ENCODE measurements around the gene GJB3. TPM values are rescaled to one million over a fixed set of nuclear protein-coding genes. Genes with fewer than 3 reads are reported as not detected.

Gene GJB3
- total RNA-seq, 6 experiments from 2014 or later: 0.12 to 1.3 (median 0.23) TPM

DNA sequence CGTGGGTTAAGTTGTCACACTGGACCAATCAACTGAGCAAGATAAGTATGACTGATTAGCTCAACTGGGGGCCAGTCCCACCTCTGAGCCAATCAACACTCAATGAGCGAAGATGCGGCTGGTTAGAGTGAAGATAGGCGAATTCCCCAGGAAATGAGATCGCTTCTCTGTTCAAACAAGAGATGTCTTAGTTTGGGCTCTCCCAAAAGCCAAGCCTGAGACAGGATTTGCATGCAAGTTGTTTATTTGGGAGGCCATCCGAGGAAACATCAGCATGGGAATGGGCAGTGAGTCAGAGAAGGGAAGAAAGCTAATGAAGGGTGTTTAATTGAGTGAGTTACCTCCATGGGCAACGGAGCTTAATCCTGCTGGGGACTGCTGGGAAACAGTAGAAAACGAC, 31.0 kb upstream of the GJB3 start:
- Histone ChIP-seq H3K4me1 (no peaks in the 10 kb centered on the region), H3K9me3 (no peaks in the 10 kb centered on the region), H3K27me3 (no peaks in the 10 kb centered on the region), H3K4me3 (no peak overlapping the region), H3K36me3 (no peaks in the 10 kb centered on the region), H3K27ac (no peak overlapping the region)
- DNase-seq: no peak
- WGBS (ENCODE audit: insufficient coverage, low coverage, low lambda C conversion rate, missing lambda C conversion rate): 31% methylated on average over 5 of the region's 8 CpGs
- ATAC-seq: no peak
- intact Hi-C loops (cut with DNase I): no loop called here
- TF ChIP-seq, protein P1, sequence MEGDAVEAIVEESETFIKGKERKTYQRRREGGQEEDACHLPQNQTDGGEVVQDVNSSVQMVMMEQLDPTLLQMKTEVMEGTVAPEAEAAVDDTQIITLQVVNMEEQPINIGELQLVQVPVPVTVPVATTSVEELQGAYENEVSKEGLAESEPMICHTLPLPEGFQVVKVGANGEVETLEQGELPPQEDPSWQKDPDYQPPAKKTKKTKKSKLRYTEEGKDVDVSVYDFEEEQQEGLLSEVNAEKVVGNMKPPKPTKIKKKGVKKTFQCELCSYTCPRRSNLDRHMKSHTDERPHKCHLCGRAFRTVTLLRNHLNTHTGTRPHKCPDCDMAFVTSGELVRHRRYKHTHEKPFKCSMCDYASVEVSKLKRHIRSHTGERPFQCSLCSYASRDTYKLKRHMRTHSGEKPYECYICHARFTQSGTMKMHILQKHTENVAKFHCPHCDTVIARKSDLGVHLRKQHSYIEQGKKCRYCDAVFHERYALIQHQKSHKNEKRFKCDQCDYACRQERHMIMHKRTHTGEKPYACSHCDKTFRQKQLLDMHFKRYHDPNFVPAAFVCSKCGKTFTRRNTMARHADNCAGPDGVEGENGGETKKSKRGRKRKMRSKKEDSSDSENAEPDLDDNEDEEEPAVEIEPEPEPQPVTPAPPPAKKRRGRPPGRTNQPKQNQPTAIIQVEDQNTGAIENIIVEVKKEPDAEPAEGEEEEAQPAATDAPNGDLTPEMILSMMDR (IDR thresholded peaks at IDR 0.05): no peak
- TF ChIP-seq POLR2A (IDR thresholded peaks at IDR 0.05): no peak

DNA sequence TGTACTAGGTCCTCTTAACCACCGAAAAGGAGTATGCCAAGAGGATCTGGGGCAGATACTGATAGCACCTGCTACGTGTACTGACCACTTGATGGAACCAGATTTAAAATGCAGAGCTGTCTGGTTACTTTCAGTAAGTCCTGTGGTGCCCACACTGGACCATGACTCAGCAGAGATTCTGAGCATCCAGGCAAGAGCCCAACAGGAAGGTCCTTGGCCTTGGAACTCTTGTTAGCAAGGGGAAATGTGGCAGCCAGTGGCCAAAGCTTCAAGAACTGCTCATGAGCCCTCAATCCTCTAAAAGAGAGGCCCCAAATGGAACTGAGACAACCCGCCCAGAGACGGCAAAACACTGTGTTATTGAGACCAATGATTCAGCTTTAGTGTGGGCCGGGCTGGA, 30.4 kb upstream of the GJB3 start:
- no peak overlapping the region for H3K27ac ChIP-seq
- H3K27me3 ChIP-seq: no peaks in the 10 kb centered on the region
- DNase-seq: no peak
- 90% methylated on average over 3 of the region's 5 CpGs for WGBS (ENCODE audit: insufficient coverage, low coverage, low lambda C conversion rate, missing lambda C conversion rate)
- no peaks in the 10 kb centered on the region for H3K36me3 ChIP-seq
- intact Hi-C loops (cut with DNase I): no loop called here
- ATAC-seq: peak in 1 of 4 donors; percentile 50
- TF ChIP-seq, protein P1 (IDR thresholded peaks at IDR 0.05): no peak
- TF ChIP-seq POLR2A (IDR thresholded peaks at IDR 0.05): no peak
- no peaks in the 10 kb centered on the region for H3K9me3 ChIP-seq
- H3K4me1 ChIP-seq: no peaks in the 10 kb centered on the region
- H3K4me3 ChIP-seq: no peak overlapping the region

DNA sequence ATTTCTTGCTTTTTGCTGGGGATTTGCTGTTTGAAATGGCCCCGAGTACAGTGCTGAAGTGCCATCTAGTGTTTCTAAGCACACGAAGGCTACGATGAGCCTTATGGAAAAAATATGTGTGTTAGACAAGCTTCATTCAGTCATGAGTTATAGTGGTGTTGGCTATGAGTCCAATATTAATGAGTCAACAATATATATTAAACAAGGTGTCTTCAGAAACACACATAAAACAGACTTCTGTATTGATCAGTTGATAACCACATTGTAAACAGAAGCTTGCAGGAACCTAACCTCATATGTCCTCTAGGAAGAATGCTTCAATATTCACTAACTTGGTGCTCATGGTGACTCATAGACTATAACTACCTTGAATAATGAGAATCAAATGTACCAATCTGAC, 27.9 kb upstream of the GJB3 start:
- no peak for DNase-seq
- TF ChIP-seq, protein P1 (IDR thresholded peaks at IDR 0.05): no peak
- TF ChIP-seq POLR2A (IDR thresholded peaks at IDR 0.05): no peak
- no peaks in the 10 kb centered on the region for H3K36me3 ChIP-seq
- no peaks in the 10 kb centered on the region for H3K9me3 ChIP-seq
- no peak overlapping the region for H3K4me3 ChIP-seq
- no peak for ATAC-seq
- H3K27ac ChIP-seq: no peak overlapping the region
- whole genome bisulfite sequencing (ENCODE audit: insufficient coverage, low coverage, low lambda C conversion rate, missing lambda C conversion rate): 91% methylated on average over 3 of the region's 3 CpGs
- no peaks in the 10 kb centered on the region for H3K27me3 ChIP-seq
- H3K4me1 ChIP-seq: no peaks in the 10 kb centered on the region
- intact Hi-C loops (cut with DNase I): no loop called here

DNA sequence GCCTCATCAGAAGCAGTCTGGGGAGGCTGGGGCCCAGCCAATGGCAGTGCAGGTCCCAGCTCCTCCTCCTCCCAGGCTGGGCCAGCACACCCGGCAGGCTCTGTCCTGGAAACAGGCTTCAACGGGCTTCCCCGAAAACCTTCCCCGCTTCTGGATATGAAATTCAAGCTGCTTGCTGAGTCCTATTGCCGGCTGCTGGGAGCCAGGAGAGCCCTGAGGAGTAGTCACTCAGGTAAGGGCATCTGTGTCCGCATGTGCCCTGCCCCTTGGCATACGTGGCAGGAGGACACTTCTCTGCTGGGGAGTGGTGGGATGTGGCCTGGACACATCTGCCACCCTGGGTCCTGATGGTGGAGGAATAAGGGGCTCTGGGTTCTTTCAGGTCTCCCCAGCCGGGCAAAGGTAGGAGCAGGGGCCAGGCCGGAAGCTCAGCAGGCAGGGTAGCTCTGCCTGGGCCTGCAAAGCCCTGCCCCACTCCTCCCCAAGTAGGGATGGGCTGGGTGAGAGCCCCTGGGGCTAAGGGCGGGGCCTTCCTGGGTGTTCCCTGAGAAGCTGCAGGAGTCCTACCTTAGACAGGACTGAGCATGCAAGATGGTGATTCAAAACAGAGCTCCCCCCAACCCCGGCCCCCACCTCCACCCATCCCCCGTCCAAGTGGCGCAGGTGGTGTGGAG, 25.9 kb upstream of the GJB3 start, which contains the start of gene GJB5:
Gene GJB5 (plus strand): TSS at position 84 of the 674 bp plus-strand sequence. CDS start 2,284 bp downstream, outside the sequence.
- DNase-seq: no peak
- Histone ChIP-seq H3K27ac (no peak within 1 kb of the TSS), H3K4me3 (no peak within 1 kb of the TSS), H3K9me3 (no peaks in the 10 kb centered on the region), H3K36me3 (no peaks in the 10 kb centered on the region), H3K4me1 (no peaks in the 10 kb centered on the region), H3K27me3 (no peaks in the 10 kb centered on the region)
- 57% methylated on average over 6 of the region's 13 CpGs for WGBS (ENCODE audit: insufficient coverage, low coverage, low lambda C conversion rate, missing lambda C conversion rate)
- intact Hi-C loops (cut with DNase I): no loop called here
- ATAC-seq: no peak
- TF ChIP-seq POLR2A (IDR thresholded peaks at IDR 0.05): no peak
- TF ChIP-seq, protein P1 (IDR thresholded peaks at IDR 0.05): no peak

Measured in right lobe of liver (tissue), 6 donors.